Measurements from ENCODE around the gene PTMS.

The PTMS gene

DNA sequence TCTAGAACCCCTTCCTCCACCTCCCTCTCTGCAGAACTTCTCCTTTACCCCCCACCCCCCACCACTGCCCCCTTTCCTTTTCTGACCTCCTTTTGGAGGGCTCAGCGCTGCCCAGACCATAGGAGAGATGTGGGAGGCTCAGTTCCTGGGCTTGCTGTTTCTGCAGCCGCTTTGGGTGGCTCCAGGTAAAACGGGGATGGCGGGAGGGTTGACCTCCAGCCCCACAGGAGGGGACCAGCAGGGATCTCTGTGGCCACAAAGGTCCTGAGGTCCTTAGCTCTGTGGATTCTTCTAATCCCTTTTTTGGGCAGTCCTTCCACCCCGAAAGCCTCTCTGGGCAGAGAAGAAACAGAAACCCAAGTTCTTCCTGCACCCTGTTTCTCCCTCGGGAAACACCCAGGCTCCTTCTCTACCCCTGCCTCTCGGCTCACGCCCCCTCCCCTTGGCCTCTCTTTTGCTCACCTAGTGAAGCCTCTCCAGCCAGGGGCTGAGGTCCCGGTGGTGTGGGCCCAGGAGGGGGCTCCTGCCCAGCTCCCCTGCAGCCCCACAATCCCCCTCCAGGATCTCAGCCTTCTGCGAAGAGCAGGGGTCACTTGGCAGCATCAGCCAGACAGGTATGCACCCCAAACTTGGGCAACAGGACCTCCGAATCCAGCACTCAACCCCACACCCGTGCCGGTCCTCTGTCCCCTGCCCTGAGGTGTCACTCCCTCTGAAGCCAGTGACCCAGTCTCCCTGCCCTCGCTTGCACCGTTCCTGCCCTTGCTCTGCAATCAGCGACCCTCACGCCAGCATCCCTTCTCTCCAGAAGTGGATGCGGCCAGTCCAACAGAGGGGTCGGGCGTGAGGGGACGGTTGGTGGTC lies 6.8 kb downstream of the PTMS start:
- DNase-seq: no peak

DNA sequence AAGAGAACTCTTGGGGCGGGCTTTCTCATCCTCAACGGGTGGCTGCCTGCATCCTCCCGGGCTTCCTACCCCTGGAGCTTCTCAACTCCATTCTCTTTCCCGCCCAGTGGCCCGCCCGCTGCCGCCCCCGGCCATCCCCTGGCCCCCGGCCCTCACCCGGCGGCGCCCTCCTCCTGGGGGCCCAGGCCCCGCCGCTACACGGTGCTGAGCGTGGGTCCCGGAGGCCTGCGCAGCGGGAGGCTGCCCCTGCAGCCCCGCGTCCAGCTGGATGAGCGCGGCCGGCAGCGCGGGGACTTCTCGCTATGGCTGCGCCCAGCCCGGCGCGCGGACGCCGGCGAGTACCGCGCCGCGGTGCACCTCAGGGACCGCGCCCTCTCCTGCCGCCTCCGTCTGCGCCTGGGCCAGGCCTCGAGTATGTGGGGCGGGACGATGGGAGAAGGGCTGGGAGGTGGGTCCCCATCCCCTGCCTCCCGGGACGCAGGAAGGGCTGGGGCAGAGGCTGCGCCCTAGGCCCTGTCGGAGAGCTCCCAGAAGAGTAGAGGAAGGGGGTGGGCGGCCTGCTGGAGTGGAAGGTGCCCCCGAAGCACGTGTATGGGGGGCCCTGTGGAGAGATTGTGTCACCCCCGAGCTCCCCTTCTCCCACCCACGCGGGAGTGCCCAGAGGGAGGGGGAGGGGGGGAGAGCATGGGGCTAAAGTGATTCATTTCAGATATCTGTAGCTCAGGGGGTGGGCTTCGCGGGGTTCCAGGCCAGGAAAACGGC lies 7.6 kb downstream of the PTMS start:
- DNase-seq: no peak

DNA sequence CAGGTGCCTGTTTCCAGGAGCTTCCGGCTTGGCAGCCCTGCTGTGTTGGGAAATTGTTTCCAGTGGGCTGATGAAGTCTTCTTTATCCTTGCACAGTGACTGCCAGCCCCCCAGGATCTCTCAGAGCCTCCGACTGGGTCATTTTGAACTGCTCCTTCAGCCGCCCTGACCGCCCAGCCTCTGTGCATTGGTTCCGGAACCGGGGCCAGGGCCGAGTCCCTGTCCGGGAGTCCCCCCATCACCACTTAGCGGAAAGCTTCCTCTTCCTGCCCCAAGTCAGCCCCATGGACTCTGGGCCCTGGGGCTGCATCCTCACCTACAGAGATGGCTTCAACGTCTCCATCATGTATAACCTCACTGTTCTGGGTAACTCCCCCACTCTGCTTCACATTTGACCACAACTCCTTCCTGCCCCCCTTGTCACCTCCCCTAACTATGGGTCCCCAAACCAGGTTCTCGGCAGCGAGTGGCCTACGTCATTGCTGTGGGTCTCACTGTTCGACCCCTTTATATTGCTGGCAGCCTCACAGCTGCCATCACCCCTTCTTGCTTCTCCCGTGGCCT lies 8.4 kb downstream of the PTMS start:
- no peak for DNase-seq

DNA sequence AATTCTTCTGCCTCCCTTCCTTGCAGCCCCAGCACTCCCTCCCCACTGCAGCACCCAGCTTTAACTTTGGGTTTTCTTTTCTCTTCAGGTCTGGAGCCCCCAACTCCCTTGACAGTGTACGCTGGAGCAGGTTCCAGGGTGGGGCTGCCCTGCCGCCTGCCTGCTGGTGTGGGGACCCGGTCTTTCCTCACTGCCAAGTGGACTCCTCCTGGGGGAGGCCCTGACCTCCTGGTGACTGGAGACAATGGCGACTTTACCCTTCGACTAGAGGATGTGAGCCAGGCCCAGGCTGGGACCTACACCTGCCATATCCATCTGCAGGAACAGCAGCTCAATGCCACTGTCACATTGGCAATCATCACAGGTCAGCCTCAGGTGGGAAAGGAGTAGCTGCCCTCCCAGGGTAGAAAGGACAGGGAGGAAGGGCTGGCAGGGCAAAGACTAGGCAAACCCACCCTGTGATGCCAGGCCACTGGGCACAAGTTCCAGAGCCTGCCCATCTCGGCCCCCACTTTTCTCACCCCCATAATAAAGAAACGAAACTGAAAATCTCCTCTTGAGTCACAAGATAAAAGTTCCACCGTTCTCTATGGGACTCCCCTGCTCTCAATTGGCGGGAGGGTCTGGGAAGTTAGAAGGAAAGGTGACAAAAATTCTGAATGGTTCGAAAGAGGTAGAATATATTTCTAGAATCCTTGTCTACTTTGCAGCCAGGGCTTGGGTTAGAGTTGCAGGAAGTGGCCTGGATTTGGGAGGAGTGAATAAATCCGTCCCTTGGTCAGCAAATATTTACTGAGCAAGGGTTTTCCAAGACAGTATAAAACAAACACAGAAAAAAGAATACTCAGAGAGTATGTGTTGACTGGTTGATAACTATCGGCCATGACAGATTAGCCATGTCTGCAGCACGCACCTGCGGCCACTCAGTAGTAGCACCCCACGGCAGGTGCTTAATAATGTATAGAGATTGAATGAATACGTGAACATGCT lies 9.3 kb downstream of the PTMS start:
- no peak for DNase-seq

DNA sequence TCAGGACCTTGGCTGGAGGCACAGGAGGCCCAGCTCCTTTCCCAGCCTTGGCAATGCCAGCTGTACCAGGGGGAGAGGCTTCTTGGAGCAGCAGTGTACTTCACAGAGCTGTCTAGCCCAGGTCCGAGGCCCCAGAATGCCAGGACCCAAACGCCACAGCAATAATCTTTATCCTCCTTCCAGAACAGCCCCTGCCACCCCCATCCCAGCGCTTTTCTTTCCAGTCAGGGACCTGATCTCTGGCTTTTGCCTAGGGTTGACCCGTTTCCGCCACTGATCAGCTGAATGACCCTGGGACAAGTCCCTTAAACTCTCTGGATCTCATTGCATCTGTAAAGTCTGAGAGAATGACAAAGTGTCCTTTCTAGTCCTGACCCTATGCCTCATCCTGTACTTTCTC lies 11.2 kb downstream of the PTMS start:
- no peak for DNase-seq

DNA sequence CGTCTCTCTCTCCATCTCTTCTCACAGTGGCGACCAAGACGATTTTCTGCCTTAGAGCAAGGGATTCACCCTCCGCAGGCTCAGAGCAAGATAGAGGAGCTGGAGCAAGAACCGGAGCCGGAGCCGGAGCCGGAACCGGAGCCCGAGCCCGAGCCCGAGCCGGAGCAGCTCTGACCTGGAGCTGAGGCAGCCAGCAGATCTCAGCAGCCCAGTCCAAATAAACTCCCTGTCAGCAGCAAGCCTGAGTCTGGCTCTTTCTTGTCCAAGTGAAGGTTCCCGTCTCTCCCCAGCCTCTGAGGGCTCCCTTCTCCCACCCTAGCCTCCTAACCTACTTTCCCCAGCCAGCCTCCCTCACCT lies 12.0 kb downstream of the PTMS start:
- peak; percentile 24 for DNase-seq

DNA sequence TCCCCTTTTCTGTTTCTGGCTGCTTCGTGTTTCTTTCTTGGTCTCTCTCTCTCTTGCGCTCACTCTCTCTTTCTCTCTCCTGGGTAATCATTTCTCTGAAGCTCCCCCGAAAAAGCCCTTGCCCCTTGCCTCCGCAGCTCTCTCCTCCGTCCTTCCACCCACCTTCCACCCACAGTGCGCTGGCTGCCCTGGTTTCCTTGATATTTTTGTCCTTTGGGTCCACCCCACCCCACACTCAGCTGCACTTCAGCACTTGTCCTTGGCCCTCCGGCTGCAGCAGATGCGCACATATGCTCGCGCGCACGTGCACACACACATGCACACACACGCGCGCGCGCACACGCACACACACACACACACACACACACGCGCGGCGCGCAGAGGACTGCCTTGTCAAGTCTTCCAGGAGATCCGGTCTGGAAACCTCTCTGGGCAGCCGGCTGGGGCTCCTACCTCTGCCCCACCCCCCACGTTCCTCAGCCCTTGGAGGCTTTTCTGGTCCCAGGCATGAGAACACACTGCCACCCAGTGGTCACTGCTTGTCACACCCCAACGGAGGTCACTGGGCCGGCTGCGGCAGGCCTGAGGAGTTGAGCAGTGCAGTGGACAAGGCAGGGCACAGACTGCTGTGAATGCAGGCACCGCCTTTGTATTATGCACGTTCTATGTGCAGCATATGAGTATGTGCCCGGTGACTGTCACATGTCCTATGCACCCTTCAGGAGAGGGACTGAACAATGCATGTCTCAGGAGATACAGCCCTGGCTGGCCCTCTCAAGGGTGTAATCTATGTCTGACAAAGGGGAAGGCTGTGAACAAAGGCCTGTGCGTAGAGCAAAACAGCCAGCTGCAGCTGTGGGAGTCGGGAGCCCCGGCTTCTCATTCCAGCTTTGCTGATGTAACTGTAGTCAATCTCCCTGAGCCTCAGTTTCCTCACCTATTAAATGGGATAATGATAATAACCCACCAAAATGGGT lies 12.7 kb downstream of the PTMS start:
- peak; percentile 92 for DNase-seq

DNA sequence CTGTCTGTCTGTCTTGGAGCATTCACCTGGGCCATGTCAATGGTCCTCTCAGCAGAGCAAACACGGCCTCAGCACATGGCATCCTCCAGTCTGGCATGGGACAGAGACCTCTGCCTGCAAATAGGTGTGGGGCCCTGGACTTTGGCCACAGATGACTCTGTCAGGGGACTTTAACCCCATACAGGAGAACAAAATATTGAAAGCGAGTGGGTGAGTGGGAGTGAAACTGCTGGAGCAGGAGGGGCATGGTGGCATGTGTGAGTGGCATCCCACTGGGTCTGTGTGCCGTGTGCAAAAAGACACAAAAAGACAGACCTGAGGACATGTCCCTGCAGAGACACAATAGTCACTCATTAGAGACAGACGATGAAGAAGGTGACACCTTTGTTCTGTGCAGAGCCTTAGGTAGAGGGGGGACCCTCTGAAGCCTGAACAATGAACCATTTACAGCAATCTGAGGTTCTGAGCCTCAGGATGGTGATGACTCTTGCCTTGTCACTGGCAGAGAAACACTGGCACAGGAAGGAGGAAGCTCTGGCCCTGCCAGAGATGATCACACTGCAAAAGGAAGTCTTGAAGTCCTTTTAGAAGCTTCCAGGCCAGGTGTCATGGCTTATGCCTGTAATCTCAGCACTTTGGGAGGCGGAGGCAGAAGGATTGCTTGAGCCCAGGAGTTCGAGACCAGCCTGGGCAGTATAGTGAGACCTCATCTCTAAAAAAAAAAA lies 13.7 kb downstream of the PTMS start:
- no peak for DNase-seq

DNA sequence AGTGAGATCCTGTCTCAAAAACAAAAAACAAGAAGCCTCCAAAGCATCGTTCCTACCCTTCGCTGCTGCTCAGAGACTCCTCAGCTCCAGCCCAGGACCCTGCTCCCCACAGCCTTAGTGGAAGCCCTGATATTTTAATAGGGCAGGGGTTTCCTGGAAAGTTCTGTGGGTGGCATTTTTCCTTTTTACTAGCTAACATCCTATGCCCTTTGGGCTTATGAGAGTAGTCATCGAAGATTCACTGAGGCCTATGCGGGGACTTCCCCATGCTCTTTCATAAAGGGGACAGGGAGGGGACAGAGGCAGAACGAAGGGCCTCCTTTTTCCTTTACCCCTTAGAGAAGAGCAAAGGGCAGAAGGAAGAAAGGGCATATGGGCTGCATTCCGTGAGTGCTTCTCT lies 14.4 kb downstream of the PTMS start:
- no peak for DNase-seq

DNA sequence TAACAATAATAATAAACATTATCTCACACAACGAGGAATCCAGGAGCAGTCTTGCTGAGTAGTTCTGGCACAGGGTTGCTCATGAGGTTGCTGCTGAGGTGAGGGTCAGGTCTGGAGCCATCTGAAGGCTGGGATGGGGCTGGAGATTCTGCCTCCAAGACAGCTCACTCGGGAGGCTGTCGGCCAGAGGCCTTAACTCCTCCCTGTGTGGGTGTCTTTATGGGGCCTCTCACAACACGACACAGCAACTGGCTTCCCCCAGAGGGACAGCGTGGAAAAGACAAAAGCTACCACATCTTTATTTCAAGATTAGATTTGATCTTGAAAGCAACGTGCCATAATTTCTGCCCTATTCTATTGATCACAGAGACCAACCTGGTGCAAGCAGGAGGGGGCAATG lies 16.0 kb downstream of the PTMS start:
- no peak for DNase-seq

DNA sequence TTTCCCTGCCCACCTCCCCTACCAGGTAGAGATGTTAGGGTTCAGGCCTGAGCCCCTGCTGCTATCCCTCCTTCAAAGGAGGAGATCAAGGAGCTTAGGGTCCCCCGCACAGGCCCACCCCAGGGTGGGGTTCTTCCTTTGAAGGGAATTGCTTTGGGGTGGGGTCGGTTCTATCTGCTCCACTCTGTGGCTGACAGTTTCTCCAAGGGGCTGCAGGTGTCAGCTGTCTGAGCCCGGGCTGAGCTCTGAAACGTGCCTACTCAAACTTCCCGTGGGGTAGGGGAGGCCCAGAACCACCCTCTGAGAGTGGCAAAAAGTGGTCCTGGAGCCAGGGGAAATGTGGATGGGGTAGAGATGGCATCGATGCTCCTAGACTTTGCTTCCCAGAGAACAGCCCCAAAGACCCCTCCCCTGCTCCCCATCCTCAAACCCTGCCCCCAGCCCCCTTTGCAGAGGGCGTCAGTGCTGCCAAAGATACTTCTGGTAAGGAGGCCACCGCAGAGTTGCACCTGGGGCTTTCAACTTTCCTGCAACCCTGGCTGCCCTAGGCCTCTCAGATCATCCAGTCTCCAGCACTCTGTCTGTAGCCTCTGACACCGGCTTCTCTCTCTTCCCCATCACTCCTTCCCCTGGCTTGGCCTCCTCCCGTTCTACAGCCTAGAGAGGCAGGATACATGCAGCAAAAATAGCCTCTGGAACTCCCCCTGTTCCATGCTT lies 16.8 kb downstream of the PTMS start:
- DNase-seq: no peak

DNA sequence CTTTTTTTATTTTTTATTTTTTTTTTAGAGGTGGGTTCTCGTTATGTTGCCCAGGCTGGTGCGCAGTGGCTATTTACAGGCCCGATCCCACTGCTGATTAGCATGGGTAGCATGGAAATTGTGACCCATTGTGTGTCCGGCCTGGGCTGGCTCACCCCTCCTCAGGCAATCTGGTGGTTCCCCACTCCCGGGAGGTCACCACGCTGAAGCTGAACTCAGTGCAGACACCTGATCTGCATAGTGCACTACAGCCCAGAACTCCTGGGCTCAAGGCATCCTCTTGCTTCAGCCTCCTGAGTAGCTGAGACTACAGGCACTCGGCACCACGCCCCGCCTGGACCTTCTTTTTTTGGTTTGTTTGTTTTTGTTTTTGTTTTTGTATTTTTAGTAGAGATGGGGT lies 17.7 kb downstream of the PTMS start:
- no peak for DNase-seq

DNA sequence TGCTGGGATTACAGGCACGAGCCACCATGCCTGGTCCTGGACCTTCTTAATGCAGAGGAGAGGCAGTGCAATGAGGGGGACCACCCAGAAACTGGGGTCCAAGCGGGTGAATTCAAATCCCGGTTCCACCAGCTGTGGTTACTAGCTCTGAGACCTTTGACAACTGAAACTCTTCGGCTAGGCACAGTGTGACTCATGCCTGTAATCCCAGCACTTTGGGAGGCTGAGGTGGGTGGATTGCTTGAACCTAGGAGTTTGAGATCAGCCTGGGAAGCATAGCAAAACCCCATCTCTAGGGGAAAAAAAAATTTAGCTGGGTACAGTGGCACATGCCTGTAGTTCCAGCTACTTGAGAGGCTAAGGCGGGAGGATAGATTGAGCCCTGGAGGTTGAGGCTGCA lies 18.1 kb downstream of the PTMS start:
- DNase-seq: no peak

DNA sequence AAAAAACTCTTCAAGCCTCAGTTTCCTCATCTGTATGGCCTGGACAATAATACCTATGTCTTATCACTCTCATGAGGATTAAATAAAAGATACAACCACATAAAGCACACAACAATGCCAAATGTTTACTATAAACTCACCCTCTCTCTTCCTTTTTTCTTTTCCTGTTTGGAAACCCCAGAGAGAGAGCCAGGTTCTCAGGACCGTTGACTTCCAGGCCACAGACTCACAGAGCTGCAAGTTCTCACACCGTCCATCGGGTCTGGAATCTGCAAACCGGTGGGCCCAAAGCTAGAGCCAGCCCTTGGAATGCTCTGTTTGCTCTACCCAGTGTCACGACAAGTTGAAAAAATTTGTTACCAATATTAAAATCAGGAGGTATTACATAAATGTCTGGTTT lies 18.6 kb downstream of the PTMS start:
- no peak for DNase-seq

DNA sequence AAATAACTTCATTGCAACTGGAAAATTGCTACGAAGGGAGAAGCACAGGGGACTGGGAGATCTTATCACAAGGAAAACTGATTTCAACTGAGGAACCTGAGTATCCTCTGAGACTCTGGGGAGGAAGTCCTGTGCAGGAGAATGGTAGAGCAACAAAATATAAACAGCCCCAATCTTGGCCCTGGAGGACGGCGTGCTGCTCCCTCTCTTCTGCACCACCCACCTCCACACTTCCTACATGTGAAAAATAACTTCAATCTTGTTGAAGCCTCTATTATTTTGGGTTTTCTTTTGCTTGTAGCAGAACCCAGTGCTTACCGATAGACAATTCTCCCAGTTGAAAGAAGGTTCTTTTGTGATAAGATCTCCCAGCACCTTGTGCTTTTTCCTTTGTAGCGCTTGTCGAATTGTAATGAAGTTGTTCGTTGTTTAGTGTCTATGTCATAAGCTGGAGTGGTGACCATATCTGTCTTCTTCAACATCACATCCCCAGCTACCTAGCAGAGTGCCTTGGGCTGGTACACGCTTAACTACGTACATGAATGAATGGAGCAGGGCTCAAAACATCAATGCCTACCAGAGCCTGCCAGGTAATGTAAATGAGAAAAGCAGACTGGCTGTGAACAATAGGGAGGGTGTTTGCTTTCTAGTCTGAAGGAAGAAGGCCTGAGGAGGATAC lies 20.4 kb downstream of the PTMS start:
- no peak for DNase-seq

DNA sequence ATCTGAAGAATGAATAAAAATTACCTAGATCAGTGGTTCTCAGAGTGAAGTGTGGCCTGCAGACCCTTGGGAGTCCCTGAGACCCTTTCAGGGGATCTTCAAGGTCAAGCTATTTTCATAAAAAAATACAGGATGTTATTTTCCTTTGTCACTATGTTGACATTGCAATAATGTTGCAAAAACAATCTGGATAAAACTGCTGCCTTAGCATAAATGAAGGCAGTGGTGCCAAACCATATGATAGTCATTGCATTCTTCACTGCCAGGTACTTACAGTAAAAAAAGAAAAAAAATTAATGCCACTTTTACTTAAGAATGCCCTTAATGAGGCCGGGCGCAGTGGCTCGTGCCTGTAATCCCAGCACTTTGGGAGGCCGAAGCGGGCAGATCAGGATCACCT lies 21.1 kb downstream of the PTMS start:
- DNase-seq: no peak

DNA sequence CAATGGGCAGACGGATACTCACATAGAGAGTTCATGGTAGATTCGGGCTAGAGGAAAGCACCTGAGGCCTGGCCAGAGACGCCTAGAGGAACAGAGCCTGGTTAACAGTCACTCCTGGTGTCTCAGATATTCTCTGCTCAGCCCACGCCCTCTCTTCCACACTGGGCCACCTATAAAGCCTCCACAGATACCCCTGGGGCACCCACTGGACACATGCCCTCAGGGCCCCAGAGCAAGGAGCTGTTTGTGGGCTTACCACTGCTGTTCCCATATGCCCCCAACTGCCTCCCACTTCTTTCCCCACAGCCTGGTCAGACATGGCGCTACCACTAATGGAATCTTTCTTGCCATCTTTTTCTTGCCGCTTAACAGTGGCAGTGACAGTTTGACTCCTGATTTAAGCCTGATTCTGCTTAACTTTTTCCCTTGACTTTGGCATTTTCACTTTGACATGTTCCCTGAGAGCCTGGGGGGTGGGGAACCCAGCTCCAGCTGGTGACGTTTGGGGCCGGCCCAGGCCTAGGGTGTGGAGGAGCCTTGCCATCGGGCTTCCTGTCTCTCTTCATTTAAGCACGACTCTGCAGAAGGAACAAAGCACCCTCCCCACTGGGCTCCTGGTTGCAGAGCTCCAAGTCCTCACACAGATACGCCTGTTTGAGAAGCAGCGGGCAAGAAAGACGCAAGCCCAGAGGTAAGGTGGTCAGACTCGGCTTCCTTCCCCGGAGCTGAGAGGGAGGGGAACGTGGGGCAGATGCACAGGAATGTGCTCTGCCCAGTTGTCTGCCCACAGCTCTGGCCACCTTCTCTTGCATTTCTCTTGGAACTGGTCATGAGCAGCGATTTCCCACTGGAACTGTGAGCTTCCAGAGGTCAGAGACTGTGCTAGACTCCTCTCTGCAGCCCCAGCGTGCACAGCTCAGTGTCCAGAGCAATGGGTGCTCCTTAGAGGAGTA lies 23.1 kb downstream of the PTMS start, which contains the start of gene CD4:
CD4 (plus strand) TSS at position 557 of the 953 bp plus-strand sequence. CDS start 10,611 bp downstream, outside the sequence.
- DNase-seq: no peak

DNA sequence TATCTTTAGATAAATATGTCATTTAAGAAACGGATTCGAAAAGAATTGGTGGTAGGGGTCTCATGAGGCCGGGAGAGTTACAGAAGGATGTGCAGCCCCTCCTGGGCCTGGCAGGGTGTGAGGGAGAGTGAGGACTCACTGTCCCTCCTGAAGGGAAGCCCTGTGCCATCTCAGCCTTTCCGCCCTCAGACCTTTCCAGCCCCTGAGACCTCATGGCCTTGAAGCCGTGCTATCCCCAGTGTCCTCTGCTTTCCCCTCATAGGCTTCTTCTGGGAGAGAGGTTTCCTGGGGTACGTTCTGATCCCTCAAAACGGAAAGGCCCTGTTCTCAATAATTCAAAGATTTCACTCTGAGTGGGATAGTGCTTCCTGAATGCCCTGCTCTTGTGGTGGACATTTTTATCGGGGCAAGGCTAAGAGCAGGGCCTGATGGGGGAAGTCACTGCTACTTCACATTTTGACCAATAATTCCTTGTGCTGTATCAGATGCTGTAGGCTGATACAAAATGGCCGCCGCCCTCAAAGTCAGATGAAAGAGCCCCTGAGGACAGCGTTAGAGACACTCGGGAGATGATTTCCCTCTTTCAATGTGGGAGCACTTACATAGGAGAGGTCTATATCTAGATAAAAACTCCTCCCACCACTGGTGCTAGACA lies 24.5 kb downstream of the PTMS start:
- DNase-seq: no peak
